Caco-2 (cell line): ENCODE results near the gene GOLGA2. TPM values are rescaled to one million over a fixed set of nuclear protein-coding genes. Genes with fewer than 3 reads are reported as not detected.
A peak's percentile ranks its signal among the peaks of the same experiment; 100 is the strongest.

Experiments
- BruUV-seq: library from RNA; stranded (reverse); fragments of 400-500 nt; replicated peaks from 2 replicates; lab custom pipeline; 2021; lab: Mats Ljungman, UMichigan
- CTCF ChIA-PET: fragments of 300-600 bp; sonication (Branson Sonifier 250); formaldehyde crosslinking; loops from one replicate; lab custom pipeline; 2022; ENCODE audit warnings: antibody characterized with exemption; lab: Charles Lee
- POLR2A ChIA-PET: fragments of 300-600 bp; sonication (Branson Sonifier 250); formaldehyde crosslinking; loops from one replicate; lab custom pipeline; 2022; ENCODE audit warnings: antibody characterized with exemption; lab: Charles Lee
- DNase-seq, 2 experiments: peaks; one replicate each; pipeline versions ENCODE4 v3.0.0 to v3.0.0-alpha.2; 2020 to 2022
- H3K27me3 ChIP-seq: replicated peaks from 2 replicates; pipeline ENCODE4 v1.6.0; 2011; ENCODE audit warnings: low read length; ENCODE audit not compliant: control insufficient read depth, insufficient read depth
- H3K36me3 ChIP-seq: 2 replicates; pipeline ENCODE4 v1.5.1; 2011; ENCODE audit warnings: low read length; ENCODE audit not compliant: control insufficient read depth, insufficient read depth
- H3K4me1 ChIP-seq: fragments of 250-450 bp; sonication (Bioruptor Pico); 2 replicates; pipeline ENCODE4 v1.5.1; 2020; ENCODE audit warnings: mild to moderate bottlenecking
- H3K4me3 ChIP-seq: 2 replicates; pipeline ENCODE4 v1.5.1; 2011; ENCODE audit warnings: low read depth, mild to moderate bottlenecking, control low read depth, low read length
- H3K9me3 ChIP-seq: fragments of 250-450 bp; sonication (Bioruptor Pico); 2 replicates; pipeline ENCODE4 v1.5.1; 2020; ENCODE audit warnings: mild to moderate bottlenecking, moderate library complexity
- H3K27ac Mint-ChIP-seq: one replicate; pipeline ENCODE4 v1.8.0; 2022; ENCODE audit warnings: mixed read lengths; ENCODE audit not compliant: unreplicated experiment
- H3K27me3 Mint-ChIP-seq: one replicate; pipeline ENCODE4 v1.8.0; 2022; ENCODE audit warnings: mixed read lengths; ENCODE audit not compliant: insufficient read depth, unreplicated experiment
- H3K36me3 Mint-ChIP-seq: one replicate; pipeline ENCODE4 v1.8.0; 2022; ENCODE audit warnings: mild to moderate bottlenecking, mixed read lengths; ENCODE audit not compliant: insufficient read depth, unreplicated experiment
- H3K4me1 Mint-ChIP-seq: one replicate; pipeline ENCODE4 v1.8.0; 2022; ENCODE audit warnings: low read depth, mixed read lengths; ENCODE audit not compliant: unreplicated experiment
- H3K4me3 Mint-ChIP-seq: one replicate; pipeline ENCODE4 v1.8.0; 2022; ENCODE audit warnings: mild to moderate bottlenecking, moderate library complexity, mixed read lengths; ENCODE audit not compliant: unreplicated experiment
- H3K9me3 Mint-ChIP-seq: one replicate; pipeline ENCODE4 v1.8.0; 2022; ENCODE audit warnings: mixed read lengths; ENCODE audit not compliant: unreplicated experiment
- CTCF ChIP-seq, 2 experiments: fragments of 200-600 bp in 1 of 2; IDR thresholded peaks; 1 replicate in 1 of 2; 2 replicates in 1 of 2; pipeline versions ENCODE4 v1.5.1 to v1.8.0; 2011 to 2022; ENCODE audit warnings: antibody characterized with exemption in 1 of 2, control low read depth in 1 of 2, inconsistent platforms in 1 of 2, low read depth in 1 of 2, low read length in 1 of 2, mild to moderate bottlenecking in 1 of 2, moderate library complexity in 1 of 2; ENCODE audit not compliant: insufficient read depth in 1 of 2, severe bottlenecking in 1 of 2, unreplicated experiment in 1 of 2
- intact Hi-C: fragments of 100-400 bp; cut with micrococcal nuclease; formaldehyde crosslinking; loops from one replicate; pipeline ENCODE4 v1.10.0; 2022; ENCODE audit not compliant: unreplicated experiment
- total RNA-seq: library from RNA; stranded (reverse); gene quantifications from 2 replicates; pipeline ENCODE4 v1.2.3, GENCODE V29; 2022

GOLGA2 gene
- total RNA-seq, 1 experiment from 2014 or later = 97.7 TPM

GRCh38 chr9:128253991-128254346, 21.8 kb downstream of the GOLGA2 start:
- H3K36me3 Mint-ChIP-seq = peaks cover 43% of the 10 kb centered on the region
- DNase-seq = no peak
- H3K4me3 ChIP-seq = no peak overlapping the region
- H3K4me1 ChIP-seq = peaks cover 7% of the 10 kb centered on the region; the same call in 1 of the 2 replicates
- peaks cover 8% of the 10 kb centered on the region for H3K4me1 Mint-ChIP-seq
- intact Hi-C loops = no loop called here
- H3K27ac Mint-ChIP-seq = peak overlapping the region; percentile 69
- no peaks in the 10 kb centered on the region for H3K27me3 ChIP-seq
- H3K36me3 ChIP-seq = no peaks in the 10 kb centered on the region
- H3K9me3 ChIP-seq = no peaks in the 10 kb centered on the region
- no peaks in the 10 kb centered on the region for H3K27me3 Mint-ChIP-seq
- no peaks in the 10 kb centered on the region for H3K9me3 Mint-ChIP-seq
- TF ChIP-seq CTCF (IDR thresholded peaks at IDR 0.05; ENCODE audit: insufficient read depth in 1 of 2, low read depth in 1 of 2, low read length in 1 of 2, severe bottlenecking in 1 of 2, unreplicated experiment in 1 of 2) = no peak
- no peak overlapping the region for H3K4me3 Mint-ChIP-seq
- CTCF ChIA-PET = interaction anchor here (1.1 to 1.9 kb wide), 2 partner anchors 13 to 94 kb away, joined by 4 to 6 read pairs; partner anchors contain the start of gene BBLN
- POLR2A ChIA-PET = no interaction called here
- BruUV-seq = no TSS peak

- ChIA-PET CTCF (interaction anchor here (1.9 kb wide), 1 partner anchor 12 kb away, joined by 6 read pairs; no protein-coding TSS in a partner anchor), POLR2A (interaction anchor here (0.5 kb wide), 1 partner anchor 21 kb away, joined by 3 read pairs; no protein-coding TSS in a partner anchor)
- TF ChIP-seq CTCF (IDR thresholded peaks at IDR 0.05; ENCODE audit: insufficient read depth in 1 of 2, low read depth in 1 of 2, low read length in 1 of 2, severe bottlenecking in 1 of 2, unreplicated experiment in 1 of 2) = no peak
- Histone ChIP-seq H3K27me3 (no peaks in the 10 kb centered on the region), H3K4me3 (no peak overlapping the region), H3K36me3 (no peaks in the 10 kb centered on the region), H3K4me1 (peaks cover 7% of the 10 kb centered on the region; the same call in 1 of the 2 replicates), H3K9me3 (no peaks in the 10 kb centered on the region)
- intact Hi-C loops = no loop called here
- no TSS peak for BruUV-seq
- H3K4me3 Mint-ChIP-seq = no peak overlapping the region
- H3K9me3 Mint-ChIP-seq = no peaks in the 10 kb centered on the region
- H3K36me3 Mint-ChIP-seq = peaks cover 43% of the 10 kb centered on the region
- H3K4me1 Mint-ChIP-seq = peaks cover 8% of the 10 kb centered on the region
- no peak for DNase-seq
- no peak overlapping the region for H3K27ac Mint-ChIP-seq
- H3K27me3 Mint-ChIP-seq = no peaks in the 10 kb centered on the region
Measured at GRCh38 chr9:128253140-128253990, 22.4 kb downstream of the GOLGA2 start.

- no peak overlapping the region for H3K4me3 ChIP-seq
- intact Hi-C loops = no loop called here
- ChIA-PET CTCF (no interaction called here), POLR2A (interaction anchor here (0.5 kb wide), 1 partner anchor 20 kb away, joined by 3 read pairs; no protein-coding TSS in a partner anchor)
- Mint-ChIP-seq H3K4me3 (peak overlapping the region; percentile 75), H3K9me3 (no peaks in the 10 kb centered on the region), H3K4me1 (peaks cover 8% of the 10 kb centered on the region), H3K36me3 (peaks cover 36% of the 10 kb centered on the region), H3K27ac (no peak overlapping the region), H3K27me3 (no peaks in the 10 kb centered on the region)
- no TSS peak for BruUV-seq
- H3K27me3 ChIP-seq = no peaks in the 10 kb centered on the region
- H3K4me1 ChIP-seq = peaks cover 7% of the 10 kb centered on the region; the same call in 1 of the 2 replicates
- TF ChIP-seq CTCF (IDR thresholded peaks at IDR 0.05; ENCODE audit: insufficient read depth in 1 of 2, low read depth in 1 of 2, low read length in 1 of 2, severe bottlenecking in 1 of 2, unreplicated experiment in 1 of 2) = no peak
- H3K9me3 ChIP-seq = no peaks in the 10 kb centered on the region
- no peak for DNase-seq
- no peaks in the 10 kb centered on the region for H3K36me3 ChIP-seq
Measured at GRCh38 chr9:128252317-128253139, 23.3 kb downstream of the GOLGA2 start.
